Skeletal muscle cell (primary cell): Measurements from ENCODE around the gene ITGA2B.

Experiments used
- DNase-seq: peaks from one replicate; pipeline ENCODE4 v3.0.0-alpha.2; 2010; ENCODE audit warnings: low read depth
- H3K4me3 ChIP-seq: 2 replicates; pipeline ENCODE4 v1.5.1; 2011; ENCODE audit warnings: low read depth, mild to moderate bottlenecking, control low read depth, low read length, moderate library complexity

The ITGA2B gene

DNA sequence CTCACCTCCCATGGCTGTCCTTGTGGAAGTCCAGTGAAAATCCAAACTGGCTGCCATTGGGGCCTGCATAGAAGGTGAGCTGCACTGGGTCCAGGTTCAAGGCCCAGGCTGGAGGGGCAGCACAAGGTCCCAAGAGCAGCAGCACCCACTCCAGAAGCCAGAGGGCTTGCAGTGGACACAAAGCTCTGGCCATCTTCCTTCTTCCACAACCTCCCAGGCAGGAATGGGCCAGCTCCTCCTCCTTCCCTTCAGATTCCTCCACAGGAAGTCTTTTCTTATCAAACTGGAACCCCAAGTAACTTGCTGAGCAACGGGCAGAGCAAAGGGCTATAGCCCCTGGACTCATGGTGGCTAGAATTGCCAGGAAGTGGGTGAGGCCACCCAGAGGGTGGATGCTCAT is at the start of gene ITGA2B:
ITGA2B (minus strand) TSS at position 369 of the 400 bp plus-strand sequence; CDS start at position 193, 176 bp downstream.
- H3K4me3 ChIP-seq, result no peak within 1 kb of the TSS
- no peak for DNase-seq

DNA sequence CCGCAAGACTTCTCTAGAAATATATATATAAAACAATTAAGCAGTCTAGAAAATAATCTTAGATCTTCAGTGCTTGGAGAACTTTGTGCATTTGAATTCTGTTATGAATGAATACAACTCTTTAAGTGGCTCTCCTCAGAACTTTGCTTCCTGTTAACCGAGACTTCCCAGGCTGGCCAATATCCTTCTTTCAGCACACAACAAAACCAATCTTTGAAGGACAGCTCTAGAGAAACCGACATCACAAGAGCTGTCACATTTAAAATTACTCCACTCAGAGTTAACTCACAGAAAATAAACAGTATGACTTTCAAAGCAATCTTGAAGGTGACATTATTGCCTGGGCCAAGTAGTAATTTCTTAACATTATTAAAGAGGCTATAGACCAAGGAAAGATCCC is 49.7 kb upstream of the ITGA2B start:
- no peak overlapping the region for H3K4me3 ChIP-seq
- no peak for DNase-seq

DNA sequence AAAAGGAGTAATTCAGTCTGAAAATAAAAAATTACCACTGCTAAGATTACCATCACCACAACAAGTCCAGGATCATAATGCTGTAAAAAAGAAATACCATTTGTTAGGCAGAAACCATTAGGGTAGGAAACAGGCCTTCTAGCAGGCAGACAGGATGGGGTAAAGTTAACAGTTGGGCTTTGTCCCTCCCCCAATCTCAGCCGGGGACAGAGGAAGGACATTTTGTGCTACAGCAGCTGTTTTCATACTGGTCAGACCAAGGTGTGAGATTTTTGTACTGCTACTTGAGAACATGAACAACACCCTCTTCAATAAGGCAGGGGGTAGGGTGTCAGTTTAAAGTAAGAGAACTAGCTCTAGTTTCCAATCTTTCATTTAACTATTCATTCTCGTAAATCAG is 49.2 kb upstream of the ITGA2B start:
- H3K4me3 ChIP-seq, result no peak overlapping the region
- DNase-seq, result peak; percentile 25

DNA sequence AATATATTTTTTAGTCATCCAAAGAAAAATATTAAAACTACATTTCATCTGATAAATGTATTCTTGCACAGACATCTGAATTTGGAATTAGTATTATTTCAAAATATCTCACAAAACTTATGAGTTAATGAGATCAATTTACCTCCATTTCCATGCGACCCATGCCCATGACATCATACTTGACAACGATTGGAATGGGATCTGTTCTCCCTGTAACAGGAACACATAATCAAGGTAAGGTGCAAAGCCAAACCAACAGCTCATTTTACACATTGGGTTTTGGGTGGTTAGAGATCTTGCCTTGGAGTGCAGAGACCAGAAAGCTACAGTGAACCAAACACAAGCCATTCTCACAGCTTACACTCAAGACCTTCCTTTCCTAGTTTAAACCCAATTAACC is 46.9 kb upstream of the ITGA2B start:
- H3K4me3 ChIP-seq, result no peak overlapping the region
- DNase-seq, result no peak

DNA sequence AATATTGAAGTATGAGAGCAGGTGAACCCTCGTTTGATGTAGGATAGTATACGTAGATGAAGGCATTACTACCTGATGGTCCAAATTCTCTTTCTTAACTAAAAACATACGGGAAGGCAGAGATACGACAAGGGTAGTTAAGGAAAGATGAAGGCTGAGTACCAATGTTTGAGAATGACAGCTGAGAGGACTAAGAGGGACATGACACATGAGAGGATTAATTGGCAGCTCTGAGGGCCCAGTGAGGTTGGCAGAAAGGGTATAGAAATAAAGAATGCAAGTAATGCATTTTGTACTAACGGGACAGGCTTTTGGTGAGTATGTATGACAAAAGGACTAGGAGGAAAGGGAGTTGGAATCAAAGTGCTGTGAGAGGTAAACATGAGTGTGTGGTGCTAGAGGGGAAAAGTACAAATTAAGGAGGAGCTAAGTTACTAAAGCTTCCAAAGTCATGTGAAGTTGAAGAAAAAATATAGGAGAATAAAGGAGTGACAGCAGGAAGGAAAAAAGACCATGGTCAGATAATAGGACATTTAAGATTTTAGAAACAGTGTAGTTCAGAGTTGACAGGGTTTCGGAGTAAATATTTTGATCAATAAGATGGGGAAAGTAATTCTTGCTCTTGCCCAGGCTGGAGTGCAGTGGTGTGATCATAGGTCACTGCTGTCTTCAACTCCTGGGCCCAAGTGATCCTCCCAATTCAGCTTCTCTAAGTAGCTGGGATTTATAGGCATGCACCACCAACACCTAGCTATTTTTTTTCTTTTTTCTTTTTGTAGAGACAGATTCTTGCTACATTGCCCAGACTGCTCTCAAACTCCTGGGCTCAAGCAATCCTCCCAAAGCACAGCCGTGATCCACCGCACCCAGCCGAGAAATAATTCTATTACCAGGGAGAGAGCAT is 43.1 kb upstream of the ITGA2B start:
- DNase-seq, result no peak
- no peak overlapping the region for H3K4me3 ChIP-seq

DNA sequence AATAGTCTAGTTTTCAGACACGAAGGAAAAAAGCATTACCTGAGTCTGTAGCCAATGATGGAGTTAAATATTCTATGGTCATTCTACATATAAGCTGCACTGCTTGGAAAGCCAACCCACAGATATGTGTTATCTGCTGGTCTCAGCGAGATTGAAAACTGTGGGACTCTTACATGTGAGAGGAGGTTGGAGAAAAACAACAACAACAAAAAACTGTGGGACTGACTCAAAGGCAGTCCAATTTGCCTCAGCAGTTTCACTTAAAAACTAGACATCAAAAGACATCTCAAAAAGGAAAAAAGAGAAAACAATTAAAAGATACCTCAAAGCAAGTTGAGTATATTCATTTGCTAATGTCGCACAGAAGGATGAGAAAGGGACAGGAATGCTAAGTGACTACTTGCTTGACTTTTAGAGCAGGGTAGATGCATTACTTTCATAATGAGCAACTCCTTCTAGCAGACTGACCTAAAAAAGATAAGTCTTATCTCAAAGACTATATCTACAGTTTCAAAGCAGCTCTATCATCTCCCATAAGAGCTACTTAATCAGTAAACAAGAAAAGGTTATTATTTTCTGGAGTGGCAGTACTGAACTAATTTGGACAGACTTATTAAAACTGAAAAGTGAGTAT is 35.5 kb upstream of the ITGA2B start:
- no peak for DNase-seq
- H3K4me3 ChIP-seq, result no peak overlapping the region

DNA sequence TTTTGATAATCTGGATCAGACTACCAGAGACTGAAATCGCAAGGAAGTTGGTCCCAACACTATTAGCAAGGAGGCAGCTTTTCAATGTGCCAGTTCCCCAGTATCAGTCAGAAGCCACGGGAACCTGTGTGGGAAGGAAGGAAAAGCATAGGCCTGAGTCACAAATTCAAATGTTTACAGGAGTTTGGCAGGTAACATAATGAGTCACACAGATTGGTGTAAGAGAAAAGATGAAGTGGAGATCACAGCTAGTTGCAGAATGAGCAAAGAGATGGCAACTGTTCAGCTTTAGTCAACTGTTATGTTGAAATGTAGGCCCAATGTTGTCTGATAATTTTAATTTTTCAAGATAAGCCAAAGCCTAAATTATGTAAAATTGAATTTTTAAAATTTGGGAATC is 28.1 kb upstream of the ITGA2B start:
- peak; percentile 55 for DNase-seq
- no peak overlapping the region for H3K4me3 ChIP-seq

DNA sequence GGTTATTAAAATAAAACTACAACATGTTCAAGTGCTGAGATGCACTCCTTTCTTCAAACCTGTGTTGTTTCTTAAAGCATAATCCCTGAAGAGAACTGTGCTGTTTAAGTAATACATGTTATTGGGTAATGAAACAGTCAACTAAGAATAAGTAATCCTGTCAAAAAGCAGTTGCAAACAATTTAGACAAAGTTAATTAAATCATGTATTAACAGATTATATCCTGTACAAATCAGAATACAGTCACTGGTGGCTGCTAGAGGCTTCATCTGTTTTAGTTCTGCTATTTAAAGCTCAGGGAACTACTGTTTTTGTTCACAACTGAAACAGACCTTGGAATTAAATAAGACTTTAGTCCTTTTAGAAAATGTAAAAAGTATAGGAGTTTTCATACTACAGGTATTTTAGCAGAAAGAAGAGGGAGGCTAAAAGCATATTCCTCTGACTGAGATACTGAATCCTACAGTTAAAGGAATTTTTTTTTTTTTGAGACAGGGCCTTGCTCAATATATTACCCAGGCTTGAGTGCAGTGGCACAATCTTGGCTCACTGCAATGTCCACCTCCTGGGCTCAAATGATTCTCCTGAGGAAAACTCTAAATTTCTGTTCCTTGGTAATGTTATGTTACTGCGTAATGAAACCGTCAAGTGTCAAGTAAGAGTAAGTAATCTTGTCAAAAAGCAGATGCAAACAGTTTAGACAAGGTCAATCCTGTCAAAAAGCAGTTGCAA is 27.3 kb upstream of the ITGA2B start:
- DNase-seq, result no peak
- no peak overlapping the region for H3K4me3 ChIP-seq

DNA sequence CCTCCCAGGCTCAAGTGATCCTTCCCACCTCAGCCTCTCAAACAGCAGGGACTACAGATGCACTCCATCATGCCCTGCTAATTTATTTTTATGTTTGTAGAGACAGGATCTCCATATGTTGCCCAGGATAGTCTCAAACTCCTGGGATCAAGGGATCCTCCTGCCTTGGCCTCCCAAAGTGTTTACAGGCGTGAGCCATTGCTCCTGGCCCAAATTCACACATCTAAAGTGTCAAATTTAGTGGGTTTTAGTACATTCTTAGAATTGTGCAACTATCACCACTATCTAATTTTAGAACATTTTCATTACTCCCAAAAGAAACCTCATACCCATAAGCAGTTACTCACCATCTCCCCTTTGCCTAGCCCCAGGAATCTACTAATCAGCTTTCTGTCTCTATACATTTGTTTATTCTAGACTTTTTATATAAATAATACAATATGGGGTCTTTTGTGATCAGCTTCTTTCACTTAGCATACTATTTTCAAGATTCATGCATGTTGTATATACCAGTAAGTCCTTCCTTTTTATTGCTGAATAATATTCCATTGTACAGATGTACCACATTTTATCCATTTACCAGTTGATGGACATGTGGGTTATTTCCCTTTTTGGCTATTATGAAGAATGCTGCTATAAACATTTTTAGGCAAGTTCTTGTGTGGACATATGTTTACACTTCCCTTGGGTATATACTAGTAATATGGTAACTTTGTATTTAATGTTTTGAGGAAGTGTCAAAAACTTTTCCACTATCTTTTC is 25.1 kb upstream of the ITGA2B start:
- H3K4me3 ChIP-seq, result no peak overlapping the region
- no peak for DNase-seq

DNA sequence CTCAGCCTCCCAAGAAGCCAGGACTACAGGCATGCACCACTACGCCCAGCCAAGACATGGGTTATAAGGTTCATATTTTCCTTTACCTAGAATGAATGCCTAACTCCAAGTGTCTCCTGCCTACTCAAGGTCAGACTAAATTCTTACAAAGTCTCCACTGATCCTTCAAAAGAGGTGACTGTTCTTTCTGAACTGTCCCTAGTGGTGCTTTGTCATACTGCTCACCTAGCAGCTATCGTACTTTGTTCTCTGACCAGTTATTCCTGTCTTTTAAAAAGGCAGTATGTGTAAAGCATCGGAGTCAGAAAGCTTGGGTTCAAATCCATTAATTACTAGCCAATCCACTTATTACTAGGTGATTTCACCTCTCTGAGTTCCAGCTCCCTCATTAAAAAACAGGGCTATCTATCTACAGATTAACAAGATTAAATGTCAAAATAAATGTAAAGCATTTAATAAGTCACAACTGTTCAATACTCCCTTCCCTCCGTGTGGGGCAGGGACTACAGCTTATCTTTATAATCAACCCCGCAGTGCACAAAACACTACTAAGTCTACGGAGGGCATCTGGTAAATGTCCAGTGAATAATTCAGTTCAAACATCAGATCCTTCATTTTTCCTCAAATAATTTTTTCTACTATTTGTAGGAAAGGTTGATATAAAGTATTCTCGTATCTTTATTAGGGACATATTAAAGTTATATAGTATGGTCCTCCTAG is 20.0 kb upstream of the ITGA2B start:
- no peak for DNase-seq
- H3K4me3 ChIP-seq, result no peak overlapping the region

DNA sequence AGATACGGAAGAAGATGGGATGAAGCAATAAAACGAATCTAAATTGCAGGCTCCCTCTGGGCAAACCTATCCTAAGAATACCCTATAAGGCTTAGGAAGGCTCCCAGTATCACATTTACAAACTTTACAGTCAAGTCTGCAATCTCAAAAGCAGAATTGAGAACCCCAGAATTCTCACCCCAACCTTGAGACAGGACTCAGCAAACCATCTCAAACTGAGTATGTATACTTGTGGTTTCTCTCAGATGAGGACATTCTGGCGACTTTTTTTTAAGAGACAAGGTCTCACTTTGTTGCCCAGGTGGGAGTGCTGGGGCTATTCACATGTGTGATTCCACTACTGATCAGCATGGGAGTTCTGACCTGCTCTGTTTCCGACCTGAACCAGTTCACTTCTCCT is 19.3 kb upstream of the ITGA2B start:
- H3K4me3 ChIP-seq, result no peak overlapping the region
- no peak for DNase-seq

DNA sequence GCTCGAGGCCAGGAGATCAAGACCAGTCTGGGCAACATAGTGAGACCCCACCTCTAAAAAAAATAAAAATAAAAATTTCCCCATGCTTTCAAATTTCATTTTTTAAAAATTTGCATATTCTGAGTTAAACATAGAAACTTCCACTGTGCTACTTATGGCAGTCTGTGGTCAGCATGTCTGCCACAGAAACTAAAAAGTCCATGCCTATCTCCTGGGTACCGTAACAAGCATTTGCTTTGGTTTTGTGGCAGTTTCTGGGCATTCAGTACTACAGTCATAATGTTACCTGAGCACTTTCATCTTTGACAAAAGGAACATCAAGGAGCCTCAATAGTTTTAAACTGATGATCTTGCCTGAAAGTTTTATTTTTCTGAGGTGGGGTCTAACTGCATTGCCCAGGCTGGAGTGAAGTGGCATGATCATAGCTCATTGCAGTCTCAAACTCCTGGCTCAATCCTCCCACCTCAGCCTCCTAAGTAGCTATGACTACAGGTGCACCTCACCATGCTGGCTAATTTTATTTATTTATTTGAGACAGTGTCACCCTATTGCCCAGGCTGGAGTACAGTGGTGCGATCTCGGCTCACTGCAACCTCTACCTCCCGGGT is 13.2 kb upstream of the ITGA2B start:
- H3K4me3 ChIP-seq, result no peak overlapping the region
- no peak for DNase-seq

DNA sequence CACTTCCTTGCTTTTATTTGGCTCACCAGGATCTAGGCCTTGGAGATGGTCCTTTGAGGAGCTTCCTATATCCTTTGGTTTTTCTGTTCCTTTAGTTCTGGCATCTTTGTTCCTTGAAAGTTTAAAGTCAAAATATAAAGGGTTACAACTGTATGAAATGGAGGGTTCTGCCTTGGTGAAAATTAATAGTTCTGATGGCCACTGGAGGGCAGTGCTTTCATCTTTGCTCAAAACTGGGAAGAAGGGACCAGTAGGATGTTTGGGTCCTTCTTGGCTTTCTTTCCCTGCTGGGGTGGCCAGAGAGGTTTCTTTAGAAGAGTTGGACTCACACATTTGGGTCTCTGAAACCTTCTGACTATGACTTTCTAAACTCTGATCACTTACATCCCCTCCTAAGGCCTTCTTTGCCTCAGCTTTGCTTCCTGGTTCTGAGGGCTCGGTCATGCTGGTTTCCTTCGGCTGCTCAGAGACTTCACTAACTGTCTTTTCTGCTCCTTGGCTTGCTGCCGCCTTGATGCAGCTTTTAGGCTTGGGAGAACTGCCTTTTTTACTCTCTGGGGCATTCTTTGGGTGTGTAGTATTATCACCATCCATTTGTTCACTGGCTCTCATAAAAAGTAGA is 10.9 kb upstream of the ITGA2B start:
- H3K4me3 ChIP-seq, result no peak overlapping the region

DNA sequence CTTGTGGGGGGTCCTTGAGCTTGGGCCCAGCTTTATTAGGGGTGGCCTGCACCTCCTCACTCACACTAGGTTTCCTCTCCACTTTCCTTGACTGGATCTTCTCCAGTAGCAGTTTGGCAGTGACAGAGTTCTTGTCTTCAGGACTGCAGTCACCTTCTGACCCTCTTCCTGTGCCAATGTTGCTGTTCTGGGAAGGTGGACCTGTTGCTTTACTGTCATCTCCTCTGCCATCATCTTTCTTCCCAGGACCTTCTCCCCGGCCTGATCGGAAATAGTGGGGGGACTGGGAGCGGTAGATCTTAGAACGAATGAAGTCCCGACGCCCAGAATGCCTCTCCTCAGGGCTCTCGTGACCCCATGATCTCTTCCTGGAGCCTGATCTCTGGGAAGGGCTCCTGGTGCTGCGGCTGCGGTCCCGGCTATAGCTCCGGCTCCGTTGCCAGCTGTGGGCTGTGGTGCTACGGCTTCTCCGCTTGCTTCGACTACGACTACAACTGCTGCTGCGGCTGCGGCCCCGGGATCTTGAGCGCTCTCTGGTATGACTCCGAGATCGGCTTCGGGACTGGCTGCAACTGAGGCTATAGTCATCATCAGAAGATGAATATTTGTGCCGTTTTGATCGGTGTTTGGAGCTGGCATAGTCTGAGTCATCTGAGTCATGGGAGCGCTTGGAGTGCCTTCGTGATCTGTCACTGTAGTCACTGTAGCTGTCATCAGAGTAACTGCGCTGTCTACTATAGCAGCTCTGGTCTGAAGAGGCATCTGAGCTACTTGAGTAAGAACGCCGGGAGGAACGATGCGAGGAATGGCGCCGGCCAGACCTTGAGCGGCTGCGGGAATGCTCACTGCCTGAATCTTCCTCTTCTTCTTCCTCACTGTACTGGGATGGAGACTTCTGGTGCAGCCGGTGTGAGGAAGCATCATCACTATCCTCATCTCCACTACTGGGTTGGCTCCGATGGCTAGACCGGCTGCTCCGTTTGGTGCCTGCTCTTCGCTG is 9.5 kb upstream of the ITGA2B start:
- H3K4me3 ChIP-seq, result no peak overlapping the region
- no peak for DNase-seq

More for the DNA sequence above, 10.9 kb upstream of the ITGA2B start:
- no peak for DNase-seq

DNA sequence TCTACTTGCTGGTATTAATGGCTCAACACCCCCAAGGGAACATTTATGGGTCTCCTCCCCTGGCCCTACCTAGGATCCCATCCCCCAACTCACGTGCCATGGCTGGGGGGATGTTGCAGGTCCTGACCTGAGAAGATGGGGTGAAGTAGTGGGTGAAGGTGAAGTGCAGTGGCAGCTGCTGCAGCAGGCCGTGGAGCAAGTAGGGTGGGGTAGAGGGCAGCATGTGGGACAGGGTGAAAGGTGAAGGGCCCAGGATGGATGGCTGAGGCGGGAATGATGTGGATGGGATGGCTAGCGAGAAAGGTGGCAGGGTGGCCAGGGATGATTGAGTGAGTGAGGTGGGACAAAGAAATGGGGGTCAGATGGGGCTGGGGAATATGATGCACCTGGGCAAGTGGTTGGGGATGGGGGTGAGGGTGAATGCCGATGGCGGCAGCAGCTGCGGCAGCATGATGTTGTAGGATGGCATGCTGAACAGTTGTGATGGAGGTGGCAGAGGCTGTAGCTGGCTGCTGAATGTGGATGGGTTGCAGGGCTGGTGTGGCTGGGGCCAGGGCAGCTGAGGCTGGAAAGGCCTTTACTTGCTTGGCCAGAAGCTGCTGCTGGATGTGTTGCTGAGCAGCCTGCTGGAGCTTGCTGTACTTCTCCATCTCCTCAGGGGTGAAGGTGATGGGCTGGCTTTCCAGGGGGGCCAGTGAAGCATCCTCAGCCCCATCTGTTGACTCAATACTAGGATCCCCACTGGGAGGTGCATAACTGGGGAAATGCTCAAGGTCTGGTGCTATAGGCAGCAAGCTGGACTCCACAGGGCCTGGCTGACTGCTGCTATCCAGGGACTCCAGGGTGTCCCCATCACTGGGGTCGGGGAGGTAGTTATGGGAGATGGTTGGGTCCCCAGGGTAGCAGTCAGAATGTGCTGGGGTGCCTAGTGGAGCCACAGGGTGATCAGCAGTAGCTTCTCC is 8.3 kb upstream of the ITGA2B start:
- no peak for DNase-seq
- H3K4me3 ChIP-seq, result no peak overlapping the region

DNA sequence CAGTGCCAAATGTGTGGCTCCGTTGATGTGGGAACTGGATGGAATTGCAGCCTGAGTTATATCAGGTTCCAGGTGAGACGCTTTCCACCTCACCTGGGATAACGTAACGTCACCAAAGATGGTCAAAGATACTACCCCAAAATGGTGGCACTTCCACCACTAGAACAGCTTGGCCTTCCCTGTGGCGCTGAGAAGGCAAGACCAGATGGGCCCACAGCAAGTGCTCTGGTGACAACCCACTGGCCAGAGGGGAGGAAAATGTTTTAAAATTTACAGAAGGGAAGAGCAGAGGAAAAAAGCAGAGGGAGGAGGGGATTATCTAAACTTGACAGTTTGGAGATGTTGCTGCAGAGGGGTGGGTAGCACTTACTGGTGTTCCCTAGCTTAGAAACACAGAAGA is 7.5 kb upstream of the ITGA2B start:
- no peak overlapping the region for H3K4me3 ChIP-seq
- DNase-seq, result no peak
